Neuronal stem cell (in vitro differentiated cells): Measurements from ENCODE around the gene YARS1.
A peak's percentile ranks its signal among the peaks of the same experiment; 100 is the strongest.

Source experiments
- DNase-seq: peaks from one replicate; pipeline ENCODE4 v3.0.0-alpha.2; 2013; ENCODE audit warnings: low spot score
- H2AFZ ChIP-seq: one replicate; pipeline ENCODE4 v1.6.1; 2013; ENCODE audit warnings: mild to moderate bottlenecking, low read length, inconsistent platforms
- H2AK5ac ChIP-seq: 2 replicates; pipeline ENCODE4 v1.6.1; 2013; ENCODE audit warnings: low read depth, mild to moderate bottlenecking, inconsistent platforms, low read length, moderate library complexity, mixed read lengths
- H2BK120ac ChIP-seq: 2 replicates; pipeline ENCODE4 v1.6.1; 2013; ENCODE audit warnings: low read depth, mild to moderate bottlenecking, inconsistent platforms, low read length, moderate library complexity, mixed read lengths
- H2BK12ac ChIP-seq: one replicate; pipeline ENCODE4 v1.6.1; 2013; ENCODE audit warnings: low read length, inconsistent platforms
- H2BK15ac ChIP-seq: 2 replicates; pipeline ENCODE4 v1.6.1; 2013; ENCODE audit warnings: mild to moderate bottlenecking, low read length, inconsistent platforms, mixed read lengths
- H2BK5ac ChIP-seq: one replicate; pipeline ENCODE4 v1.6.1; 2013; ENCODE audit warnings: inconsistent platforms, mild to moderate bottlenecking, low read length, moderate library complexity
- H3K14ac ChIP-seq: one replicate; pipeline ENCODE4 v1.6.1; 2013; ENCODE audit warnings: low read length, inconsistent platforms
- H3K18ac ChIP-seq: 2 replicates; pipeline ENCODE4 v1.6.1; 2013; ENCODE audit warnings: low read length, inconsistent platforms
- H3K23ac ChIP-seq: 2 replicates; pipeline ENCODE4 v1.6.1; 2013; ENCODE audit warnings: low read depth, mild to moderate bottlenecking, mixed read lengths, low read length, inconsistent platforms; ENCODE audit not compliant: poor library complexity
- H3K27ac ChIP-seq: replicated peaks from 3 replicates; pipeline ENCODE4 v1.5.1; 2013; ENCODE audit warnings: low read length, inconsistent platforms
- H3K27me3 ChIP-seq, 3 experiments: 2 replicates each; pipeline ENCODE4 v1.6.1; 2013; ENCODE audit warnings: low read length in 3 of 3, mild to moderate bottlenecking in 2 of 3, inconsistent platforms in 1 of 3, low read depth in 1 of 3, mixed read lengths in 1 of 3, moderate library complexity in 1 of 3; ENCODE audit not compliant: control insufficient read depth in 3 of 3, insufficient read depth in 3 of 3
- H3K36me3 ChIP-seq, 2 donors: replicated peaks in 1 of 2; 2 replicates each; pipeline ENCODE4 v1.6.1; 2013; ENCODE audit warnings: low read length in 2 of 2; ENCODE audit not compliant: control insufficient read depth in 2 of 2, insufficient read depth in 2 of 2
- H3K4ac ChIP-seq: 2 replicates; pipeline ENCODE4 v1.6.1; 2013; ENCODE audit warnings: inconsistent platforms, mild to moderate bottlenecking, low read length, moderate library complexity
- H3K4me1 ChIP-seq, 2 donors: 1 replicate in 1 of 2; 2 replicates in 1 of 2; pipeline ENCODE4 v1.6.1; 2013; ENCODE audit warnings: low read length in 2 of 2, low read depth in 1 of 2; ENCODE audit not compliant: control insufficient read depth in 2 of 2, insufficient read depth in 1 of 2
- H3K4me2 ChIP-seq: one replicate; pipeline ENCODE4 v1.6.1; 2013; ENCODE audit warnings: mild to moderate bottlenecking, low read length, inconsistent platforms; ENCODE audit not compliant: insufficient read depth, poor library complexity, severe bottlenecking
- H3K4me3 ChIP-seq, 2 donors: 2 replicates each; pipeline ENCODE4 v1.5.1; 2013; ENCODE audit warnings: low read length in 2 of 2, mild to moderate bottlenecking in 2 of 2, inconsistent platforms in 1 of 2, moderate library complexity in 1 of 2
- H3K79me1 ChIP-seq: one replicate; pipeline ENCODE4 v1.6.1; 2013; ENCODE audit warnings: low read depth, mild to moderate bottlenecking, inconsistent platforms, low read length, moderate library complexity
- H3K9ac ChIP-seq: one replicate; pipeline ENCODE4 v1.6.1; 2013; ENCODE audit warnings: mild to moderate bottlenecking, low read depth, low read length, inconsistent platforms; ENCODE audit not compliant: poor library complexity
- H3K9me3 ChIP-seq, 2 donors: replicated peaks in 1 of 2; 2 replicates each; pipeline versions ENCODE3 to v1.6.1; 2013; ENCODE audit warnings: low read length in 2 of 2, mild to moderate bottlenecking in 2 of 2, inconsistent platforms in 1 of 2, low read depth in 1 of 2, mixed read lengths in 1 of 2, moderate library complexity in 1 of 2; ENCODE audit not compliant: control insufficient read depth in 2 of 2, insufficient read depth in 1 of 2
- H4K8ac ChIP-seq: one replicate; pipeline ENCODE4 v1.6.1; 2013; ENCODE audit warnings: low read depth, mild to moderate bottlenecking, inconsistent platforms, low read length, moderate library complexity
- H4K91ac ChIP-seq: one replicate; pipeline ENCODE4 v1.6.1; 2013; ENCODE audit warnings: low read length, low read depth, mild to moderate bottlenecking, inconsistent platforms; ENCODE audit not compliant: poor library complexity
- WGBS, 2 donors: extraction: QIAGEN DNeasy Blood & Tissue Kit; methylation state at CpG; one replicate each; pipeline ENCODE4 v1.1.7; 2013; ENCODE audit warnings: missing lambda C conversion rate in 2 of 2, mixed read lengths in 1 of 2; ENCODE audit not compliant: insufficient read length in 2 of 2, insufficient replicate concordance in 1 of 2; ENCODE audit errors: extremely low coverage in 2 of 2; 5-methylcytosine and 5-hydroxymethylcytosine counted together

Gene YARS1

DNA sequence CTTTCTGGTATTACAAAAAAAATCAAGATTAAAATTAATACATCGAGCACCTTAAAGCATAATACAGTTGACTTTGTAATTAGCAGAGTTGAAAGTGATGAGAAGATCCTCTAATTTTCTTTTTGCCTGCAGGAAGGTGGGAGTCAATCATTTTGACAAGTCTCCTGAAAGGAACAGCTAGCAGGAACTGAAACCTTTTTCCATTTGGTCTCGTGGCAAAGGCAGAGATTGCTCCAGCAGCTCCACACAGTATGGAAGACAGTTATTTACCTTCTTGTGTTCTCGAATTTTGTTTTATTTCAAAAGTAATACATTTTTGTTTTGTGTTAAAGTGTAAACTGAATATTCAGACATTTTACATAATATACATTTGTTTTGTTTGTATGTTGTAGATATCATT is 8.0 kb upstream of the YARS1 start:
- Histone ChIP-seq H3K4me1 (no peaks in the 10 kb centered on the region), H2AFZ (no peak overlapping the region), H3K27me3 (no peaks in the 10 kb centered on the region), H2BK5ac (no peak overlapping the region), H3K23ac (no peak overlapping the region), H3K27ac (no peak overlapping the region), H3K4me3 (no peak overlapping the region), H2BK12ac (no peak overlapping the region), H3K79me1 (peaks cover 4% of the 10 kb centered on the region), H3K36me3 (peaks cover 14 to 64% of the 10 kb centered on the region in 2 donors), H3K4ac (no peak overlapping the region), H2AK5ac (no peak overlapping the region), H4K91ac (no peak overlapping the region), H2BK120ac (no peak overlapping the region), H3K9me3 (no peaks in the 10 kb centered on the region), H3K18ac (no peak overlapping the region), H3K4me2 (no peak overlapping the region), H3K14ac (no peak overlapping the region), H2BK15ac (no peak overlapping the region), H4K8ac (no peak overlapping the region), H3K9ac (no peak overlapping the region)
- no CpG with 5 or more reads among the region's 3 CpGs for WGBS, 2 donors
- DNase-seq, result no peak

- peak overlapping the region; percentile 77 for H3K4me2 ChIP-seq
- H3K4me3 ChIP-seq, result peak overlapping the region in 1 of 2 donors; percentile 95
- no peak overlapping the region for H4K8ac ChIP-seq
- peaks cover 3 to 21% of the 10 kb centered on the region in 2 donors for H3K36me3 ChIP-seq
- H2AFZ ChIP-seq, result peak overlapping the region; percentile 96
- H3K27me3 ChIP-seq, result no peaks in the 10 kb centered on the region
- H3K9me3 ChIP-seq, result no peaks in the 10 kb centered on the region
- no peak for DNase-seq
- no peak overlapping the region for H2AK5ac ChIP-seq
- H3K23ac ChIP-seq, result no peak overlapping the region
- H2BK12ac ChIP-seq, result no peak overlapping the region
- H3K14ac ChIP-seq, result no peak overlapping the region
- no peak overlapping the region for H2BK15ac ChIP-seq
- no peak overlapping the region for H3K9ac ChIP-seq
- no peak overlapping the region for H2BK120ac ChIP-seq
- H2BK5ac ChIP-seq, result no peak overlapping the region
- no peak overlapping the region for H4K91ac ChIP-seq
- WGBS, 2 donors, result no CpG with 5 or more reads among the region's 11 CpGs
- no peak overlapping the region for H3K4ac ChIP-seq
- peaks cover 4% of the 10 kb centered on the region for H3K79me1 ChIP-seq
- peak overlapping the region; percentile 100 for H3K27ac ChIP-seq
- peaks cover 4 to 5% of the 10 kb centered on the region in 2 donors for H3K4me1 ChIP-seq
- H3K18ac ChIP-seq, result no peak overlapping the region
These were observed 1.8 kb upstream of the YARS1 start for GRCh38 chr1:32818804-32819541.

DNA sequence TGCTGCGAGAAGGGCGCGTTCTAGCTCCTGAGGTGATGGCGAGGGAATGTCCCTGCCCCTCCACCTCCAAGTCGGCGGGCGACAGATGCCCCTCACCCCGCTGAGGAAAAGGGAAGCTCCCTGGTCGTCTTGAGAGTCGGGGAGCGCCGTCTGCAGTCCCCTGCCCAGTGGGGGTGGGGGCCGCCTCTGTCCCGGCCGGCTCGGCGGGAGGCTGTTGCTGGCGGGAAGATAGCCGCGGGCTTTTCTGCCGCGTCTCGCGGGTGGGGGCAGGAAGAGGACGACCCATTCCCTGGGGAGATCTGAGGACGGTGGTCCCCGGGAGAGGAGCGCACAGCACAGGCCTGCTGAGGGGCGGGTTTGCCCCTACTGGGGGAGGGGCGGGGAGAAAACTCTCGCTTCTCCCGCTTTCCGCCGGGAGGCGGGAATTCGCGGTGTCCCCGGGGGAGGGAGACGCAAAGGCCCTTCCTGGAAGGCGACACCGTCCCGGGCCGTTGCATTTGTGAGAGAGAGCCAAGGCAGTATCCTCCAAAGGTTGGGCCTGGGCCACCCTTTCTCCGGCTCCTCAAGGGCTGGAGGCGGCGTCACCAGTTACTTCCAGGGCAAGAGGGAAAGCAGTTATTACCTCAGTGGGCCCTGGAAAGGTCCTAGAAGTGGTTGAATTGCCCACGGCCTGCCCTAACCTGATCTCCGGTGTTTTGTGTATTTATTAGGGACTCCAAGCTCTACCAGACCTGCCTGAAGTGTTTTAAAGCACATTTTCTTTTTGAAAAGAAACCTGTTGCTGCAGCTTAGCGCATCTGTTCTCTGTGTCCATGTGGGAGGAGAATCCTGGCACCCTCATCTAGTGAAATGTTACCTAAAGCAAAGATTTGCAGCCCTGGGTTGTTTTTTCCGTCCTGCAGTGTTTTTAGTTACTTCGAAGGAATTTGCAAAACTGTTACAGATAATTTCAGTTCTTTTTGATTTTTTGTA is 943 bp upstream of the YARS1 start:
- no CpG with 5 or more reads among the region's 51 CpGs for WGBS, 2 donors

More for the DNA sequence above, 943 bp upstream of the YARS1 start:
- Histone ChIP-seq H3K4me2 (peak overlapping the region; percentile 77), H3K14ac (peak overlapping the region; percentile 100), H2BK15ac (peak overlapping the region; percentile 100), H3K4ac (peak overlapping the region; percentile 89), H3K4me1 (peaks cover 4 to 5% of the 10 kb centered on the region in 2 donors), H3K9ac (peak overlapping the region; percentile 100), H3K4me3 (peak overlapping the region; percentile 91 to 95), H3K23ac (peak overlapping the region; percentile 99), H3K36me3 (peaks cover 3 to 30% of the 10 kb centered on the region in 2 donors), H3K27me3 (no peaks in the 10 kb centered on the region), H2AFZ (peak overlapping the region; percentile 96), H4K8ac (peak overlapping the region; percentile 99), H2AK5ac (peak overlapping the region; percentile 92), H2BK120ac (peak overlapping the region; percentile 98), H2BK12ac (no peak overlapping the region), H3K9me3 (no peaks in the 10 kb centered on the region), H4K91ac (peak overlapping the region; percentile 97), H3K79me1 (peaks cover 4% of the 10 kb centered on the region), H3K27ac (peak overlapping the region; percentile 100), H2BK5ac (peak overlapping the region; percentile 100), H3K18ac (peak overlapping the region; percentile 100)
- DNase-seq, result peak; percentile 69
